Measurements from ENCODE around the gene PTRHD1. TPM values are rescaled to one million over a fixed set of nuclear protein-coding genes. Genes with fewer than 3 reads are reported as not detected.

PTRHD1 gene
- 15.1 and 28.4 TPM in 2 replicates for total RNA-seq (2014; rRNA removed)
- 75.3 TPM for polyA plus RNA-seq (2012)

GRCh38 chr2:24792874-24793760, at the start of gene PTRHD1, which contains the start of gene CENPO:
TSS of gene PTRHD1 (minus strand) at chr2:24793391. CDS start at chr2:24793377, 14 bp downstream.
TSS of gene CENPO (plus strand) at chr2:24793425. CDS start at chr2:24793920, 495 bp downstream.
- peak; percentile 96 for DNase-seq (ENCODE audit: low read depth)

- DNase-seq (ENCODE audit: low read depth): no peak
Measured at GRCh38 chr2:24842081-24843050, 49.2 kb upstream of the PTRHD1 start.

GRCh38 chr2:24840962-24841945, 48.1 kb upstream of the PTRHD1 start:
- no peak for DNase-seq (ENCODE audit: low read depth)

- DNase-seq (ENCODE audit: low read depth): no peak
Measured at GRCh38 chr2:24840164-24840869, 47.1 kb upstream of the PTRHD1 start.

- DNase-seq (ENCODE audit: low read depth): no peak
Measured at GRCh38 chr2:24839729-24840128, 46.5 kb upstream of the PTRHD1 start.

GRCh38 chr2:24838541-24838940, 45.4 kb upstream of the PTRHD1 start:
- no peak for DNase-seq (ENCODE audit: low read depth)

GRCh38 chr2:24837996-24838513, 44.9 kb upstream of the PTRHD1 start:
- no peak for DNase-seq (ENCODE audit: low read depth)

- no peak for DNase-seq (ENCODE audit: low read depth)
Measured at GRCh38 chr2:24836706-24837105, 43.5 kb upstream of the PTRHD1 start.

- DNase-seq (ENCODE audit: low read depth): no peak
Measured at GRCh38 chr2:24836206-24836605, 43.0 kb upstream of the PTRHD1 start.

GRCh38 chr2:24835411-24835810, 42.2 kb upstream of the PTRHD1 start:
- peak; percentile 50 for DNase-seq (ENCODE audit: low read depth)

GRCh38 chr2:24834733-24835395, 41.7 kb upstream of the PTRHD1 start:
- DNase-seq (ENCODE audit: low read depth): no peak

GRCh38 chr2:24833821-24834732, 40.9 kb upstream of the PTRHD1 start:
- no peak for DNase-seq (ENCODE audit: low read depth)

GRCh38 chr2:24832931-24833701, 39.9 kb upstream of the PTRHD1 start:
- no peak for DNase-seq (ENCODE audit: low read depth)

GRCh38 chr2:24832521-24832920, 39.3 kb upstream of the PTRHD1 start:
- no peak for DNase-seq (ENCODE audit: low read depth)

- DNase-seq (ENCODE audit: low read depth): no peak
Measured at GRCh38 chr2:24832073-24832461, 38.9 kb upstream of the PTRHD1 start.

- DNase-seq (ENCODE audit: low read depth): no peak
Measured at GRCh38 chr2:24831221-24832072, 38.3 kb upstream of the PTRHD1 start.

- no peak for DNase-seq (ENCODE audit: low read depth)
Measured at GRCh38 chr2:24830786-24831185, 37.6 kb upstream of the PTRHD1 start.
